H9 (cell line): ENCODE measurements around the gene ZMIZ1. TPM values are rescaled to one million over a fixed set of nuclear protein-coding genes. Genes with fewer than 3 reads are reported as not detected.
A peak's percentile ranks its signal among the peaks of the same experiment; 100 is the strongest.

ENCODE experiments used
- DNase-seq: peaks from one replicate; pipeline ENCODE4 v3.0.0-alpha.2; 2017
- H2AFZ ChIP-seq: one replicate; pipeline ENCODE4 v1.6.1; 2013; ENCODE audit warnings: mild to moderate bottlenecking, low read length, control low read depth, moderate library complexity
- H2AK5ac ChIP-seq: 2 replicates; pipeline ENCODE4 v1.6.1; 2013; ENCODE audit warnings: low read length, control low read depth, mixed read lengths; ENCODE audit not compliant: insufficient read length
- H2BK120ac ChIP-seq: one replicate; pipeline ENCODE4 v1.6.1; 2013; ENCODE audit warnings: low read depth, mild to moderate bottlenecking, low read length, control low read depth, inconsistent platforms; ENCODE audit not compliant: poor library complexity, severe bottlenecking
- H2BK12ac ChIP-seq: 2 replicates; pipeline ENCODE4 v1.6.1; 2013; ENCODE audit warnings: low read length, control low read depth, mixed read lengths, low read depth; ENCODE audit not compliant: insufficient read length
- H2BK15ac ChIP-seq: 2 replicates; pipeline ENCODE4 v1.6.1; 2013; ENCODE audit warnings: low read depth, low read length, control low read depth
- H2BK20ac ChIP-seq: one replicate; pipeline ENCODE4 v1.6.1; 2013; ENCODE audit warnings: low read depth, mild to moderate bottlenecking, low read length, control low read depth, inconsistent platforms; ENCODE audit not compliant: poor library complexity, severe bottlenecking
- H2BK5ac ChIP-seq: 2 replicates; pipeline ENCODE4 v1.6.1; 2013; ENCODE audit warnings: low read length, control low read depth, mixed read lengths; ENCODE audit not compliant: insufficient read length
- H3K14ac ChIP-seq: 2 replicates; pipeline ENCODE4 v1.6.1; 2013; ENCODE audit warnings: low read length, control low read depth; ENCODE audit not compliant: insufficient read depth
- H3K18ac ChIP-seq: 2 replicates; pipeline ENCODE4 v1.6.1; 2013; ENCODE audit warnings: low read depth, mild to moderate bottlenecking, mixed read lengths, low read length, control low read depth; ENCODE audit not compliant: insufficient read length
- H3K23ac ChIP-seq: 2 replicates; pipeline ENCODE4 v1.6.1; 2013; ENCODE audit warnings: low read length, control low read depth, mixed read lengths, low read depth; ENCODE audit not compliant: insufficient read length
- H3K23me2 ChIP-seq: 2 replicates; pipeline ENCODE4 v1.6.1; 2013; ENCODE audit warnings: low read depth, mild to moderate bottlenecking, mixed read lengths, low read length, control low read depth; ENCODE audit not compliant: insufficient read length, poor library complexity, severe bottlenecking
- H3K27ac ChIP-seq: 2 replicates; pipeline ENCODE4 v1.5.1; 2013; ENCODE audit warnings: low read length, control low read depth, mixed read lengths, low read depth; ENCODE audit not compliant: insufficient read length
- H3K27me3 ChIP-seq: 2 replicates; pipeline ENCODE4 v1.6.1; 2013; ENCODE audit warnings: low read length, control low read depth, inconsistent platforms; ENCODE audit not compliant: insufficient read depth
- H3K4ac ChIP-seq: 2 replicates; pipeline ENCODE4 v1.6.1; 2013; ENCODE audit warnings: low read depth, mild to moderate bottlenecking, control low read depth, inconsistent platforms, low read length, moderate library complexity
- H3K4me1 ChIP-seq: 2 replicates; pipeline ENCODE4 v1.6.1; 2013; ENCODE audit warnings: low read length, control low read depth, inconsistent platforms; ENCODE audit not compliant: insufficient read depth
- H3K4me2 ChIP-seq: 2 replicates; pipeline ENCODE4 v1.6.1; 2013; ENCODE audit warnings: low read length, control low read depth, mixed read lengths; ENCODE audit not compliant: insufficient read length, insufficient read depth
- H3K56ac ChIP-seq: 2 replicates; pipeline ENCODE4 v1.6.1; 2013; ENCODE audit warnings: low read depth, mild to moderate bottlenecking, mixed read lengths, low read length, control low read depth; ENCODE audit not compliant: insufficient read length
- H3K79me1 ChIP-seq: 2 replicates; pipeline ENCODE4 v1.6.1; 2013; ENCODE audit warnings: low read depth, mild to moderate bottlenecking, moderate library complexity, low read length, control low read depth, inconsistent platforms; ENCODE audit not compliant: insufficient read depth, poor library complexity, severe bottlenecking
- H3K79me2 ChIP-seq: 2 replicates; pipeline ENCODE4 v1.6.1; 2013; ENCODE audit warnings: low read length, control low read depth, inconsistent platforms; ENCODE audit not compliant: insufficient read depth
- H3K9ac ChIP-seq: 2 replicates; pipeline ENCODE4 v1.6.1; 2013; ENCODE audit warnings: low read length, control low read depth, mixed read lengths; ENCODE audit not compliant: insufficient read length; ENCODE audit errors: extremely low read depth
- H3K9me3 ChIP-seq: one replicate; pipeline ENCODE4 v1.6.1; 2013; ENCODE audit warnings: low read depth, low read length, inconsistent platforms; ENCODE audit not compliant: control insufficient read depth
- H3T11ph ChIP-seq: one replicate; pipeline ENCODE4 v1.6.1; 2013; ENCODE audit warnings: mild to moderate bottlenecking, low read length, control low read depth, inconsistent platforms
- H4K20me1 ChIP-seq: one replicate; pipeline ENCODE4 v1.6.1; 2013; ENCODE audit not compliant: control insufficient read depth, insufficient read length, insufficient read depth
- H4K5ac ChIP-seq: 2 replicates; pipeline ENCODE4 v1.6.1; 2013; ENCODE audit warnings: low read depth, mild to moderate bottlenecking, mixed read lengths, low read length, control low read depth; ENCODE audit not compliant: insufficient read length
- H4K8ac ChIP-seq: replicated peaks from 2 replicates; pipeline ENCODE4 v1.6.1; 2013; ENCODE audit warnings: low read length, control low read depth, mixed read lengths, low read depth; ENCODE audit not compliant: insufficient read length
- H4K91ac ChIP-seq: 2 replicates; pipeline ENCODE4 v1.6.1; 2013; ENCODE audit warnings: low read depth, mild to moderate bottlenecking, moderate library complexity, mixed read lengths, low read length, control low read depth; ENCODE audit not compliant: insufficient read length
- H3K27ac Mint-ChIP-seq, 3 experiments: 2 replicates in 2 of 3; 3 replicates in 1 of 3; pipeline ENCODE4 v1.8.0; 2020 to 2021; ENCODE audit warnings: mixed read lengths in 3 of 3, mild to moderate bottlenecking in 1 of 3, moderate library complexity in 1 of 3
- H3K27me3 Mint-ChIP-seq: 2 replicates; pipeline ENCODE4 v1.8.0; 2021; ENCODE audit warnings: low read depth, mild to moderate bottlenecking, moderate library complexity, mixed read lengths
- H3K36me3 Mint-ChIP-seq, 3 experiments: 2 replicates in 2 of 3; 3 replicates in 1 of 3; pipeline ENCODE4 v1.8.0; 2020 to 2021; ENCODE audit warnings: low read depth in 3 of 3, mixed read lengths in 3 of 3; ENCODE audit not compliant: insufficient read depth in 1 of 3
- H3K4me1 Mint-ChIP-seq, 2 experiments: 2 replicates each; pipeline ENCODE4 v1.8.0; 2020; ENCODE audit warnings: mixed read lengths in 2 of 2
- H3K4me3 Mint-ChIP-seq, 2 experiments: 2 replicates in 1 of 2; 3 replicates in 1 of 2; pipeline ENCODE4 v1.8.0; 2020 to 2021; ENCODE audit warnings: mild to moderate bottlenecking in 2 of 2, mixed read lengths in 2 of 2, moderate library complexity in 1 of 2
- H3K9me3 Mint-ChIP-seq, 2 experiments: 2 replicates in 1 of 2; 3 replicates in 1 of 2; pipeline ENCODE4 v1.8.0; 2020; ENCODE audit warnings: mild to moderate bottlenecking in 2 of 2, mixed read lengths in 2 of 2, moderate library complexity in 1 of 2
- CTCF ChIP-seq: fragments of 200-600 bp; sonication (generic); conservative IDR thresholded peaks from 3 replicates; pipeline ENCODE4 v1.8.0; 2021; ENCODE audit warnings: antibody characterized with exemption, mild to moderate bottlenecking
- WGBS: extraction: QIAGEN DNeasy Blood & Tissue Kit; methylation state at CpG from one replicate; pipeline ENCODE4 v1.1.7; 2013; ENCODE audit warnings: missing lambda C conversion rate, low lambda C conversion rate, mixed read lengths; ENCODE audit not compliant: insufficient read length; ENCODE audit errors: extremely low coverage; 5-methylcytosine and 5-hydroxymethylcytosine counted together
- total RNA-seq: library from RNA; stranded (reverse); gene quantifications from 2 replicates; pipeline ENCODE4 v1.2.1, GENCODE V29; 2021

ZMIZ1 gene
- total RNA-seq, 1 experiment from 2014 or later, result 36.9 TPM

- Histone ChIP-seq H4K91ac (no peak overlapping the region), H3K4ac (no peak overlapping the region), H3K79me1 (no peaks in the 10 kb centered on the region), H4K20me1 (peaks cover 2% of the 10 kb centered on the region), H3K23me2 (no peaks in the 10 kb centered on the region), H3K23ac (no peak overlapping the region), H3K79me2 (no peaks in the 10 kb centered on the region), H2BK20ac (no peak overlapping the region), H3K14ac (no peak overlapping the region; the same call in 1 of the 2 replicates), H2BK120ac (no peak overlapping the region), H3K18ac (no peak overlapping the region), H3K9ac (no peak overlapping the region), H2BK5ac (no peak overlapping the region), H2BK12ac (no peak overlapping the region), H2AK5ac (no peak overlapping the region), H3K4me2 (no peak overlapping the region), H2AFZ (no peak overlapping the region), H3K27me3 (no peaks in the 10 kb centered on the region), H3K9me3 (no peaks in the 10 kb centered on the region), H4K8ac (no peak overlapping the region), H3K4me1 (peaks cover 5% of the 10 kb centered on the region; the same call in 1 of the 2 replicates), H3K56ac (no peak overlapping the region), H4K5ac (no peak overlapping the region), H3T11ph (no peak overlapping the region), H3K27ac (no peak overlapping the region), H2BK15ac (no peak overlapping the region)
- Mint-ChIP-seq H3K27ac (peak overlapping the region in 1 of 3 experiments; percentile 24; a peak in 1 of 7 replicates), H3K27me3 (no peaks in the 10 kb centered on the region; the same call in 1 of the 2 replicates), H3K4me3 (no peak overlapping the region), H3K4me1 (peaks cover 37 to 59% of the 10 kb centered on the region in 2 experiments), H3K36me3 (no peaks in the 10 kb centered on the region; a peak in 1 of 7 replicates), H3K9me3 (no peaks in the 10 kb centered on the region)
- no peak for TF ChIP-seq CTCF
- no peak for DNase-seq
- WGBS, result no CpG with 5 or more reads among the region's 18 CpGs
Measured at GRCh38 chr10:79176949-79177602, 108.3 kb downstream of the ZMIZ1 start.
